ENCODE measurements around the gene MBLAC1. TPM values are rescaled to one million over a fixed set of nuclear protein-coding genes. Genes with fewer than 3 reads are reported as not detected.

The MBLAC1 gene
- total and polyA plus RNA-seq, 2 donors (not counting 1 experiment from before 2014, with no cell fraction given): 1.6 to 4.5 TPM

- peaks cover 0 to 27% of the 10 kb centered on the region in 2 experiments for H3K36me3 ChIP-seq (replicated peaks in 1 of 2; ENCODE audit: control extremely low read depth in 1 of 2, control insufficient read depth in 1 of 2, extremely low read depth in 1 of 2, insufficient read depth in 2 of 2, low read length in 1 of 2)
- H3K4me2 ChIP-seq (replicated peaks; ENCODE audit: low read depth, low read length, poor library complexity, severe bottlenecking): peak overlapping the region; percentile 84
- peaks cover 8% of the 10 kb centered on the region for H4K20me1 ChIP-seq (ENCODE audit: control insufficient read depth, insufficient read depth, low read length, poor library complexity, severe bottlenecking)
- H3K9me3 ChIP-seq (ENCODE audit: control extremely low read depth in 1 of 3, control insufficient read depth in 2 of 3, insufficient read depth in 1 of 3, low read length in 2 of 3): no peaks in the 10 kb centered on the region
- Mint-ChIP-seq H3K27me3 (no peaks in the 10 kb centered on the region), H3K4me1 (peaks cover 19% of the 10 kb centered on the region), H3K4me3 (peak overlapping the region; percentile 93), H3K27ac (peak overlapping the region; percentile 96), H3K9me3 (ENCODE audit: insufficient read depth) (no peaks in the 10 kb centered on the region)
- H3K27me3 ChIP-seq (replicated peaks in 1 of 4; ENCODE audit: control extremely low read depth in 1 of 4, control insufficient read depth in 3 of 4, insufficient read depth in 4 of 4, low read length in 3 of 4): no peaks in the 10 kb centered on the region
- ChIA-PET POLR2A (interaction anchor here (0.7 to 1.0 kb wide), 2 partner anchors 13 to 968 kb away, joined by 3 to 11 read pairs; partner anchors contain the start of genes AP4M1 and MCM7), CTCF (interaction anchor here (0.6 kb wide), 1 partner anchor 42 kb away, joined by 3 read pairs; no protein-coding TSS in a partner anchor)
- TF ChIP-seq EZH2 (IDR thresholded peaks at IDR 0.05; ENCODE audit: borderline replicate concordance, insufficient read depth, low read depth, low read length, poor library complexity, severe bottlenecking): no peak
- no peak for TF ChIP-seq CTCF (IDR thresholded peaks at IDR 0.05)
- ATAC-seq (ENCODE audit: low read depth) (peak; percentile 10), DNase-seq (no peak)
- H3K4me1 ChIP-seq (ENCODE audit: control insufficient read depth in 2 of 2, insufficient read depth in 2 of 2, low read length in 2 of 2): peaks cover 15 to 18% of the 10 kb centered on the region in 2 donors
- peak overlapping the region; percentile 79 for H3K9ac ChIP-seq (ENCODE audit: low read length)
- intact Hi-C loops (cut with micrococcal nuclease): loop anchor here (1.0 to 10.0 kb wide), 4 partner anchors 12 to 587 kb away; partner anchors contain the start of genes GNB2, MOSPD3, ZKSCAN5 and ZNF394
- H2AFZ ChIP-seq (ENCODE audit: insufficient read depth, low read depth, low read length, poor library complexity, severe bottlenecking): peak overlapping the region; percentile 92
- H3K79me2 ChIP-seq (ENCODE audit: control insufficient read depth, insufficient read depth, low read length): peaks cover 14% of the 10 kb centered on the region
- peak overlapping the region; percentile 66 to 77 for H3K27ac ChIP-seq (ENCODE audit: low read length in 2 of 2)
- 78% methylated on average over 5 of the region's 11 CpGs for WGBS (ENCODE audit: insufficient coverage)
- peak overlapping the region in 4 of 5 experiments; percentile 68 to 91 (median 78) for H3K4me3 ChIP-seq (ENCODE audit: control extremely low read depth in 1 of 5, extremely low read depth in 1 of 5, insufficient read depth in 1 of 5, low read depth in 2 of 5, low read length in 4 of 5)
These were observed 38.6 kb upstream of the MBLAC1 start for GRCh38 chr7:100088095-100088620.

Data from B cell (primary cell).